ENCODE results near the gene SELENOS.
"Not testable (repeated sequence)": the region's sequence is repeated elsewhere in the genome, so short reads cannot be mapped to it uniquely, and the experiment has no call there.

The SELENOS gene

GRCh38 chr15:101288905-101289513 is 11.7 kb upstream of the SELENOS start:
- Histone ChIP-seq H3K4me3 (no peak overlapping the region), H3K9me3 (no peaks in the 10 kb centered on the region), H3K27me3 (no peaks in the 10 kb centered on the region), H3K27ac (no peak overlapping the region), H3K36me3 (peaks cover 26 to 45% (median 41%) of the 10 kb centered on the region in 3 donors), H3K4me1 (peaks cover 0 to 23% (median 15%) of the 10 kb centered on the region in 4 donors)
- intact Hi-C loops (cut with DNase I; ENCODE audit: low total_unique reads) = no loop called here
- no peak for DNase-seq
- TF ChIP-seq CTCF (IDR thresholded peaks at IDR 0.05) = peak; percentile 37 to 44

- H3K27me3 ChIP-seq; DNase-seq; intact Hi-C loops (cut with DNase I; ENCODE audit: low total_unique reads); H3K27ac ChIP-seq; H3K4me3 ChIP-seq; H3K4me1 ChIP-seq; H3K9me3 ChIP-seq: not testable (repeated sequence)
- peaks cover 39 to 61% (median 57%) of the 10 kb centered on the region in 3 donors for H3K36me3 ChIP-seq
These were observed 10.1 kb upstream of the SELENOS start for GRCh38 chr15:101287342-101287741.

- TF ChIP-seq CTCF (IDR thresholded peaks at IDR 0.05) = no peak
- Histone ChIP-seq H3K27me3 (no peaks in the 10 kb centered on the region), H3K36me3 (peaks cover 46 to 69% (median 61%) of the 10 kb centered on the region in 3 donors), H3K9me3 (no peaks in the 10 kb centered on the region), H3K4me3 (no peak overlapping the region), H3K27ac (no peak overlapping the region), H3K4me1 (peaks cover 0 to 1% (median under 1%) of the 10 kb centered on the region in 4 donors)
- intact Hi-C loops (cut with DNase I; ENCODE audit: low total_unique reads) = no loop called here
- no peak for DNase-seq
These were observed 9.3 kb upstream of the SELENOS start for GRCh38 chr15:101286471-101287114.

GRCh38 chr15:101283931-101284330 is 6.6 kb upstream of the SELENOS start:
- intact Hi-C loops (cut with DNase I; ENCODE audit: low total_unique reads) = no loop called here
- no peak for TF ChIP-seq CTCF (IDR thresholded peaks at IDR 0.05)
- Histone ChIP-seq H3K36me3 (peaks cover 63 to 77% (median 67%) of the 10 kb centered on the region in 3 donors), H3K4me3 (no peak overlapping the region), H3K27ac (no peak overlapping the region), H3K9me3 (no peaks in the 10 kb centered on the region), H3K27me3 (no peaks in the 10 kb centered on the region), H3K4me1 (no peaks in the 10 kb centered on the region)
- no peak for DNase-seq

GRCh38 chr15:101280007-101280406 is 2.7 kb upstream of the SELENOS start:
- H3K36me3 ChIP-seq = peaks cover 40 to 53% (median 49%) of the 10 kb centered on the region in 3 donors
- intact Hi-C loops (cut with DNase I; ENCODE audit: low total_unique reads) = no loop called here

More at GRCh38 chr15:101280007-101280406, 2.7 kb upstream of the SELENOS start:
- peaks cover 0 to 23% (median 18%) of the 10 kb centered on the region in 4 donors for H3K4me1 ChIP-seq
- H3K4me3 ChIP-seq = no peak overlapping the region
- H3K27me3 ChIP-seq = no peaks in the 10 kb centered on the region
- DNase-seq = no peak
- no peaks in the 10 kb centered on the region for H3K9me3 ChIP-seq
- no peak for TF ChIP-seq CTCF (IDR thresholded peaks at IDR 0.05)
- H3K27ac ChIP-seq = no peak overlapping the region

Data from tibial artery (tissue), 4 donors.